ENCODE measurements around the gene RHOT2. TPM values are rescaled to one million over a fixed set of nuclear protein-coding genes. Genes with fewer than 3 reads are reported as not detected.

RHOT2 gene
- total and polyA plus RNA-seq, 9 of the 15 experiments (the other 6 are each of a cell fraction or from before 2014, with no cell fraction given): 5.0 to 373 (median 112) TPM

GRCh38 chr16:647173-647902, 20.6 kb upstream of the RHOT2 start:
- DNase-seq (ENCODE audit: extremely low read depth in 1 of 4, low spot score in 3 of 4): no peak
- H3K9ac ChIP-seq (ENCODE audit: insufficient read depth in 1 of 2, low read depth in 2 of 2, low read length in 2 of 2): no peak overlapping the region; a peak in 1 of 4 replicates
- WGBS (ENCODE audit: insufficient coverage, low coverage, missing lambda C conversion rate): 96% methylated on average over 19 of the region's 25 CpGs
- no peak overlapping the region for H3K27ac ChIP-seq (ENCODE audit: extremely low read depth, low read depth, low read length)
- intact Hi-C loops (cut with micrococcal nuclease): no loop called here
- H2AFZ ChIP-seq (ENCODE audit: low read depth, low read length): no peak overlapping the region
- no peak for FAIRE-seq
- no peak for ATAC-seq
- H3K36me3 ChIP-seq (ENCODE audit: control insufficient read depth, insufficient read depth, low read length): peaks cover 51% of the 10 kb centered on the region; the same call in 2 of the 3 replicates
- POLR2A ChIA-PET: no interaction called here
- peaks cover 4 to 88% of the 10 kb centered on the region in 2 experiments; a peak in 3 of 5 replicates for H3K4me1 ChIP-seq (replicated peaks in 1 of 2; ENCODE audit: control insufficient read depth in 2 of 2, insufficient read depth in 2 of 2, low read length in 2 of 2)
- H3K9me3 ChIP-seq (replicated peaks; ENCODE audit: control insufficient read depth, insufficient read depth, low read depth, low read length): no peaks in the 10 kb centered on the region
- H4K20me1 ChIP-seq (replicated peaks; ENCODE audit: control insufficient read depth, insufficient read depth, low read length): no peaks in the 10 kb centered on the region
- in situ Hi-C loops (cut with MboI): no loop called here
- 0 out of 2 replicates have a peak, but pooled peaks have one; percentile 27 for TF ChIP-seq RBFOX2 (IDR thresholded peaks at IDR 0.05; ENCODE audit: low read depth, low read length)
- TF ChIP-seq EGR1 (conservative IDR thresholded peaks at IDR 0.05): no peak
- no peak for TF ChIP-seq GABPA (tag; conservative IDR thresholded peaks at IDR 0.05; ENCODE audit: low read depth)
- TF ChIP-seq PML (IDR thresholded peaks at IDR 0.05; ENCODE audit: low read length): 0 out of 2 replicates have a peak, but pooled peaks have one; percentile 31
- no peaks in the 10 kb centered on the region for H3K9me1 ChIP-seq (ENCODE audit: control insufficient read depth, insufficient read depth, low read length)
- no TSS peak for BruUV-seq (replicated peaks)
- no peaks in the 10 kb centered on the region for H3K27me3 ChIP-seq (ENCODE audit: control insufficient read depth in 2 of 2, insufficient read depth in 2 of 2, low read length in 2 of 2)
- H3K79me2 ChIP-seq (ENCODE audit: control insufficient read depth, insufficient read depth, low read length): peaks cover 39% of the 10 kb centered on the region
- H3K4me3 ChIP-seq: no peak overlapping the region
- no peak overlapping the region for H3K4me2 ChIP-seq (ENCODE audit: insufficient read depth, low read length)
- CTCF ChIA-PET (ENCODE audit: low intra/inter-chr PET ratio): no interaction called here

Measured in K562 (cell line).